Muscle of leg (tissue), 11 donors: ENCODE measurements around the gene ANKRD2. TPM values are rescaled to one million over a fixed set of nuclear protein-coding genes. Genes with fewer than 3 reads are reported as not detected.
"Not testable (repeated sequence)": the region's sequence is repeated elsewhere in the genome, so short reads cannot be mapped to it uniquely, and the experiment has no call there.

Source experiments
- DNase-seq: peaks from one replicate; pipeline ENCODE4 v3.0.0; 2013
- H3K27ac ChIP-seq: one replicate; pipeline ENCODE4 v1.5.1; 2013; ENCODE audit warnings: mild to moderate bottlenecking, low read length, control low read depth
- H3K27me3 ChIP-seq: one replicate; pipeline ENCODE4 v1.6.1; 2013; ENCODE audit warnings: low read length; ENCODE audit not compliant: control insufficient read depth, insufficient read depth
- H3K36me3 ChIP-seq: one replicate; pipeline ENCODE4 v1.6.1; 2013; ENCODE audit warnings: low read length; ENCODE audit not compliant: control insufficient read depth, insufficient read depth
- H3K4me1 ChIP-seq: one replicate; pipeline ENCODE4 v1.6.1; 2013; ENCODE audit warnings: low read length; ENCODE audit not compliant: control insufficient read depth, insufficient read depth
- H3K4me3 ChIP-seq: one replicate; pipeline ENCODE4 v1.5.1; 2013; ENCODE audit warnings: low read length, control low read depth
- H3K9me3 ChIP-seq: replicated peaks from 2 replicates; pipeline ENCODE4 v1.6.1; 2013; ENCODE audit warnings: low read depth, low read length; ENCODE audit not compliant: control insufficient read depth
- WGBS: methylation state at CpG from one replicate; pipeline ENCODE4 v1.1.5; 2013; ENCODE audit warnings: missing lambda C conversion rate; ENCODE audit not compliant: insufficient coverage; 5-methylcytosine and 5-hydroxymethylcytosine counted together
- polyA plus RNA-seq, 8 donors: library from polyadenylated mRNA; unstranded; fragments of 120-200 nt; gene quantifications; one replicate each; pipeline versions ENCODE4 v1.2.1 to v1.2.3, GENCODE V29; 2013; ENCODE audit warnings: inconsistent platforms in 1 of 8, low replicate concordance in 1 of 8; ENCODE audit not compliant: insufficient read length in 8 of 8, insufficient read depth in 1 of 8
- total RNA-seq: library from RNA; stranded (reverse); fragments of 120-200 nt; gene quantifications from one replicate; pipeline ENCODE4 v1.2.4, GENCODE V29; 2013

The ANKRD2 gene
- total and polyA plus RNA-seq, 9 donors: 6.4 to 34.6 (median 16.3) TPM

GRCh38 chr10:97571622-97572021 lies 957 bp upstream of the ANKRD2 start:
- DNase-seq: no peak
- Histone ChIP-seq H3K4me1 (peaks cover 54% of the 10 kb centered on the region), H3K9me3 (no peaks in the 10 kb centered on the region), H3K27me3 (no peaks in the 10 kb centered on the region), H3K27ac (peak overlapping the region; percentile 86), H3K4me3 (no peak overlapping the region), H3K36me3 (peaks cover 23% of the 10 kb centered on the region)
- 48% methylated on average over 3 of the region's 3 CpGs for WGBS

- no peak overlapping the region for H3K4me3 ChIP-seq
- DNase-seq: peak; percentile 27
- WGBS: no CpG with 5 or more reads among the region's 2 CpGs
- H3K27ac ChIP-seq: peak overlapping the region; percentile 62
- peaks cover 54% of the 10 kb centered on the region for H3K4me1 ChIP-seq
- H3K36me3 ChIP-seq: peaks cover 21% of the 10 kb centered on the region
- H3K9me3 ChIP-seq: no peaks in the 10 kb centered on the region
- no peaks in the 10 kb centered on the region for H3K27me3 ChIP-seq
These were observed 442 bp downstream of the ANKRD2 start for GRCh38 chr10:97573021-97573420.

GRCh38 chr10:97573672-97574071 lies 1.1 kb downstream of the ANKRD2 start:
- H3K27me3 ChIP-seq: peaks cover 3% of the 10 kb centered on the region
- no peak overlapping the region for H3K4me3 ChIP-seq
- no peaks in the 10 kb centered on the region for H3K9me3 ChIP-seq
- peaks cover 54% of the 10 kb centered on the region for H3K4me1 ChIP-seq
- no peak for DNase-seq
- WGBS: 0% methylated on average over 1 of the region's 2 CpGs
- H3K36me3 ChIP-seq: peaks cover 18% of the 10 kb centered on the region
- H3K27ac ChIP-seq: no peak overlapping the region

- no peak overlapping the region for H3K4me3 ChIP-seq
- H3K36me3 ChIP-seq: peaks cover 12% of the 10 kb centered on the region
- DNase-seq: peak; percentile 77
- WGBS: 93% methylated on average over 1 of the region's 4 CpGs
- H3K27me3 ChIP-seq: peaks cover 4% of the 10 kb centered on the region
- H3K9me3 ChIP-seq: no peaks in the 10 kb centered on the region
- peak overlapping the region; percentile 70 for H3K27ac ChIP-seq
- peaks cover 50% of the 10 kb centered on the region for H3K4me1 ChIP-seq
These were observed 2.0 kb downstream of the ANKRD2 start for GRCh38 chr10:97574374-97575126.

GRCh38 chr10:97575127-97575668 lies 2.6 kb downstream of the ANKRD2 start:
- Histone ChIP-seq H3K4me3 (no peak overlapping the region), H3K9me3 (no peaks in the 10 kb centered on the region), H3K36me3 (peaks cover 5% of the 10 kb centered on the region), H3K27me3 (peaks cover 4% of the 10 kb centered on the region), H3K27ac (peak overlapping the region; percentile 70), H3K4me1 (peaks cover 43% of the 10 kb centered on the region)
- WGBS: 86% methylated on average over 4 of the region's 6 CpGs
- DNase-seq: no peak

DNA sequence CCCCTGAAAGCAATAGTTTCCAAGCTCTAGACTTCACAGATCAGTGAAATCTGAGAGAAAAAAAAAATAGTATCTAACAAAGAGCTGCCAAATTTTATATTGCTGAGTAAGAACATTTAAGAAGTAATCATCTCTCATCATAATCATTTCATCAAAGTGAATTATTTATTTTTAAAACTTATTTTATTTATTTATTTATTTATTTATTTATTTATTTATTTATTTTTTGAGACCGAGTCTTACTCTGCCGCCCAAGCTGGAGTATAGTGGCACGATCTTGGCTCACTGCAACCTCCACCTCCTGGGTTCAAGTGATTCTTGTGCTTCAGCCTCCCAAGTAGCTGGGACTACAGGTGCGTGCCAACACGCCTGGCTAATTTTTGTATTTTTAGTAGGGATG lies 3.9 kb downstream of the ANKRD2 start:
- not testable (repeated sequence) for H3K27ac ChIP-seq, H3K4me3 ChIP-seq, H3K9me3 ChIP-seq, H3K36me3 ChIP-seq, H3K27me3 ChIP-seq, DNase-seq
- H3K4me1 ChIP-seq: peaks cover 31% of the 10 kb centered on the region
- no CpG with 5 or more reads among the region's 5 CpGs for WGBS

DNA sequence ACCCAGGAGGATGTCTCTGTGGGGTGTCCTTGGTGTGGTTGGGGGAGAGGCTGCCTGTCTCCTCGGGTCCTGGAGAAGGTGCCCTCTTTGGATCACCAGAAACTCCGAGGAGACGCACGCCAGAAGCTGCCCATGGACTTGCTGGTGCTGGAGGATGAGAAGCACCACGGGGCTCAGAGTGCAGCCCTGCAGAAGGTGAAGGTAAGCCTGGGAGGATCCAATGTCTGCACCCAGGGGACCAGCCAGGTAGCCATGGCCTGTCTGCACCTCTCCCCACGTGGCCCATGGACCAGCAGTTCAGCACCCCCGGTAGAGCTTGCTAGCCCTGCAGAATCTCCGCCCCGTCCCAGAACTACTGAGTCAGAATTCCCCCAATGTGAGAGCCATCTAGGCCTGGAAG lies 5.1 kb downstream of the ANKRD2 start:
- Histone ChIP-seq H3K27me3 (peaks cover 4% of the 10 kb centered on the region), H3K4me1 (peaks cover 18% of the 10 kb centered on the region), H3K9me3 (no peaks in the 10 kb centered on the region), H3K36me3 (no peaks in the 10 kb centered on the region), H3K4me3 (no peak overlapping the region), H3K27ac (no peak overlapping the region)
- 69% methylated on average over 5 of the region's 9 CpGs for WGBS
- no peak for DNase-seq

- no peaks in the 10 kb centered on the region for H3K36me3 ChIP-seq
- H3K27me3 ChIP-seq: peaks cover 4% of the 10 kb centered on the region
- no peaks in the 10 kb centered on the region for H3K9me3 ChIP-seq
- no peak overlapping the region for H3K27ac ChIP-seq
- no peak overlapping the region for H3K4me3 ChIP-seq
- DNase-seq: no peak
- 57% methylated on average over 34 of the region's 40 CpGs for WGBS
- H3K4me1 ChIP-seq: peaks cover 14% of the 10 kb centered on the region
These were observed 5.7 kb downstream of the ANKRD2 start for GRCh38 chr10:97578171-97578844.

DNA sequence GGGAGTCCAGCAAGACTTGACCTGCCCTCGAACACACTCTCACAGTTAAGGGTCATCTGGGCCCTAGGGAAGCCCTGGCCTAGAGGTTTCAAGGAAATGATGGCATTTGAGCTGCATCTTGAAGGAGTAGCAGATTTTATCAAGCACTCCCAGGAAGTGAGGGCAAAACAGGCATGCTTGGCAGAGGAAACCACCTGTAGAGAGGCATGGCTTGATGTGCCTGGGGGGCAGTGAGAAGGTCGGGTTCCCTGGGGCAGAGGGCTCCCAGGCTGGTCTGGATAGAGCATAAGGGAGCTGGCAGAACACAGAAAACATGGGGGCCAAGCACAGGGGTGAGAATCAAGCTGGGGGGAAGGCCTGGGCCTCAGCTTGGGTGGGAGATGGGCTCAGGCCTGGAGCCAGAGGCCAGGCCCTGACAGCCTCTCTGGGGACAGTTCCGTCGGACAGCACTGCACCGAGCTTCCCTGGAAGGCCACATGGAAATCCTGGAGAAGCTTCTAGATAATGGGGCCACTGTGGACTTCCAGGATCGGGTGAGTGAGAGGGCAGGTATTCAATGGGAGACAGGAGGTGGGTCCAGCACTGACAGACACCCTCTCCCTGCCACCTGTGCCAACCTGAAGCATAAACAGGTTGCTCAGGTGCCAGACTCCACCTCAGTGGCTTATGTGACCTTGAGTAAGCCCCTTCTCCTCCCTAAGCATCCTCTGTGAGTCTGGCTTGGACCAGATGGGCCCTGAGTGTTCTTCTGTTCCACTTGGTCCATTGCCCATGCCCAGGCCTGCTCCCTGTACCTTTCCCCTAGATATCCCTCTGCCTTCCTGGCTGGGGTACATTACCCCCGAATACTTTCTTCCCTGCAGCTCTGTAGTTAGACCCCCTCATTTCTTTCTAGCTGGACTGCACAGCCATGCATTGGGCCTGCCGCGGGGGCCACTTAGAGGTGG lies 8.1 kb downstream of the ANKRD2 start:
- H3K9me3 ChIP-seq: no peaks in the 10 kb centered on the region
- no peak overlapping the region for H3K4me3 ChIP-seq
- no peak overlapping the region for H3K27ac ChIP-seq
- H3K36me3 ChIP-seq: no peaks in the 10 kb centered on the region
- 61% methylated on average over 5 of the region's 9 CpGs for WGBS
- peaks cover 4% of the 10 kb centered on the region for H3K27me3 ChIP-seq
- peaks cover 11% of the 10 kb centered on the region for H3K4me1 ChIP-seq
- no peak for DNase-seq
